ENCODE measurements around the gene COG6.

DNA sequence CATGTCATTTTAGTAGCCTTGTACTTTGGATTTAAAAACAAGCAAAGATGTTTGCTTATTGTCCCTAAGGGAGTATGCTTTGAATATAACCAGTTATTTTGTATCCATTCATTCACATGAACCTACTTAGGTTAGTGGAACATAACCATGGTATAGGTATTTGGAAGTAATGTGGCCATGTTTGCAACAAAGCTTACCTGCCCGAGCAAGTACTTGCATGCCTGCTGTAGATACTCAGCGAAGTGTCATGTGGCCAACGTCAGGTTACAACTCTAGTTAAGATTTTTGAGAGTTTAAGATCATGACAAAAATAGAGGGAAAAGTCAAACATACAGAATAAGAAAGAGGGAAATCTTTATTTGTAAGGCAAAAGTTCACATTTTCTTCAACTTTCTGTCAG is 57.2 kb downstream of the COG6 start:
- TF ChIP-seq, protein P1, sequence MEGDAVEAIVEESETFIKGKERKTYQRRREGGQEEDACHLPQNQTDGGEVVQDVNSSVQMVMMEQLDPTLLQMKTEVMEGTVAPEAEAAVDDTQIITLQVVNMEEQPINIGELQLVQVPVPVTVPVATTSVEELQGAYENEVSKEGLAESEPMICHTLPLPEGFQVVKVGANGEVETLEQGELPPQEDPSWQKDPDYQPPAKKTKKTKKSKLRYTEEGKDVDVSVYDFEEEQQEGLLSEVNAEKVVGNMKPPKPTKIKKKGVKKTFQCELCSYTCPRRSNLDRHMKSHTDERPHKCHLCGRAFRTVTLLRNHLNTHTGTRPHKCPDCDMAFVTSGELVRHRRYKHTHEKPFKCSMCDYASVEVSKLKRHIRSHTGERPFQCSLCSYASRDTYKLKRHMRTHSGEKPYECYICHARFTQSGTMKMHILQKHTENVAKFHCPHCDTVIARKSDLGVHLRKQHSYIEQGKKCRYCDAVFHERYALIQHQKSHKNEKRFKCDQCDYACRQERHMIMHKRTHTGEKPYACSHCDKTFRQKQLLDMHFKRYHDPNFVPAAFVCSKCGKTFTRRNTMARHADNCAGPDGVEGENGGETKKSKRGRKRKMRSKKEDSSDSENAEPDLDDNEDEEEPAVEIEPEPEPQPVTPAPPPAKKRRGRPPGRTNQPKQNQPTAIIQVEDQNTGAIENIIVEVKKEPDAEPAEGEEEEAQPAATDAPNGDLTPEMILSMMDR (IDR thresholded peaks at IDR 0.05), result no peak
- TF ChIP-seq POLR2A (IDR thresholded peaks at IDR 0.05), result no peak
